Gastrocnemius medialis (tissue), 4 donors: ENCODE results near the gene HIPK2.

Experiments
- POLR2A ChIP-seq, 2 donors: fragments of 450-650 bp; IDR thresholded peaks; one replicate each; pipeline ENCODE4 v1.6.1; 2017; ENCODE audit warnings: antibody characterized with exemption in 2 of 2, mild to moderate bottlenecking in 2 of 2, moderate library complexity in 2 of 2
- TF ChIP-seq, protein P1 (sequence below), 5 experiments: fragments of 450-650 bp in 3 of 5; fragments of 200-600 bp in 2 of 5; sonication (generic) in 2 of 5; IDR thresholded peaks in 4 of 5; conservative IDR thresholded peaks in 1 of 5; 1 replicate in 4 of 5; 2 replicates in 1 of 5; pipeline ENCODE4 v1.5.1; 2016 to 2019; ENCODE audit warnings: antibody characterized with exemption in 5 of 5, mild to moderate bottlenecking in 3 of 5, moderate library complexity in 3 of 5

DNA sequence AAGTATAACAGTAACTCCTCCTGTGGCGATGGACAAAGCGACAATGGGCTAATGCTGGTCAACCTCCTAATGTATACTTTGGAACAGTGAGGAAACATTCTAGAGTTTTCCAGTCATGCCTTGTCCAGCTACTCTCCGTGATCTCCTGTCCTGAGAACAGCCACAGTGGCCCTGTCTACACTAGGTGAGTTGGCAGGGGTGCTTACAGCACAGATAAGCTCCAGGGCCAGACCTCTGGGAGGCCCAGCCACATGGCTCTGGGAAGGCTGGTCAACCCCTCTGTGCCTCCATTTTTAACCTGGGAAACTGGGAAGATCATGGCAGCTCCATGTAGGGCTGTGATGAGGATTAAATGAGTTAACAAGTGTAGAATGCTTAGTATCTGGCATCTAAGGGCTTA, 197.4 kb downstream of the HIPK2 start:
- TF ChIP-seq, protein P1, sequence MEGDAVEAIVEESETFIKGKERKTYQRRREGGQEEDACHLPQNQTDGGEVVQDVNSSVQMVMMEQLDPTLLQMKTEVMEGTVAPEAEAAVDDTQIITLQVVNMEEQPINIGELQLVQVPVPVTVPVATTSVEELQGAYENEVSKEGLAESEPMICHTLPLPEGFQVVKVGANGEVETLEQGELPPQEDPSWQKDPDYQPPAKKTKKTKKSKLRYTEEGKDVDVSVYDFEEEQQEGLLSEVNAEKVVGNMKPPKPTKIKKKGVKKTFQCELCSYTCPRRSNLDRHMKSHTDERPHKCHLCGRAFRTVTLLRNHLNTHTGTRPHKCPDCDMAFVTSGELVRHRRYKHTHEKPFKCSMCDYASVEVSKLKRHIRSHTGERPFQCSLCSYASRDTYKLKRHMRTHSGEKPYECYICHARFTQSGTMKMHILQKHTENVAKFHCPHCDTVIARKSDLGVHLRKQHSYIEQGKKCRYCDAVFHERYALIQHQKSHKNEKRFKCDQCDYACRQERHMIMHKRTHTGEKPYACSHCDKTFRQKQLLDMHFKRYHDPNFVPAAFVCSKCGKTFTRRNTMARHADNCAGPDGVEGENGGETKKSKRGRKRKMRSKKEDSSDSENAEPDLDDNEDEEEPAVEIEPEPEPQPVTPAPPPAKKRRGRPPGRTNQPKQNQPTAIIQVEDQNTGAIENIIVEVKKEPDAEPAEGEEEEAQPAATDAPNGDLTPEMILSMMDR (IDR thresholded peaks at IDR 0.05 in 4 of 5, conservative IDR thresholded peaks at IDR 0.05 in 1 of 5) = no peak
- no peak for TF ChIP-seq POLR2A (IDR thresholded peaks at IDR 0.05)
